ENCODE measurements around the gene A3GALT2. TPM values are rescaled to one million over a fixed set of nuclear protein-coding genes. Genes with fewer than 3 reads are reported as not detected.

The A3GALT2 gene
- total and polyA plus RNA-seq, 12 donors: 0.25 TPM; not detected in 11

- ATAC-seq (peak; percentile 35 to 79 (median 68)), DNase-seq (peak; percentile 42 to 59)
- intact Hi-C loops (cut with DNase I): no loop called here
- Histone ChIP-seq H3K36me3 (peaks cover 11 to 100% (median 92%) of the 10 kb centered on the region in 9 donors), H3K27me3 (no peaks in the 10 kb centered on the region), H3K27ac (peak overlapping the region in 7 of 10 donors; percentile 6 to 81 (median 39)), H3K4me1 (peaks cover 12 to 84% (median 61%) of the 10 kb centered on the region in 9 donors), H3K9me3 (no peaks in the 10 kb centered on the region), H3K4me3 (no peak overlapping the region)
- TF ChIP-seq CTCF (IDR thresholded peaks at IDR 0.05): no peak
- 32 to 38% methylated on average over 9 of the region's 9 CpGs for WGBS, 2 donors
These were observed 6.9 kb upstream of the A3GALT2 start for GRCh38 chr1:33327587-33328325.

- WGBS, 2 donors: 81 to 90% methylated on average over 9 of the region's 9 CpGs
- Histone ChIP-seq H3K4me1 (peaks cover 5 to 74% (median 52%) of the 10 kb centered on the region in 9 donors), H3K36me3 (peaks cover 11 to 100% (median 92%) of the 10 kb centered on the region in 9 donors), H3K4me3 (no peak overlapping the region), H3K27ac (peak overlapping the region in 4 of 10 donors; percentile 4 to 81 (median 48)), H3K27me3 (no peaks in the 10 kb centered on the region), H3K9me3 (no peaks in the 10 kb centered on the region)
- intact Hi-C loops (cut with DNase I): no loop called here
- no peak for ATAC-seq
- DNase-seq: no peak
- no peak for TF ChIP-seq CTCF (IDR thresholded peaks at IDR 0.05)
These were observed 5.9 kb upstream of the A3GALT2 start for GRCh38 chr1:33326785-33327184.

GRCh38 chr1:33324677-33325575 lies 4.0 kb upstream of the A3GALT2 start:
- H3K4me3 ChIP-seq: no peak overlapping the region
- ATAC-seq (no peak), DNase-seq (no peak)
- H3K27me3 ChIP-seq: no peaks in the 10 kb centered on the region
- WGBS, 2 donors: 65 to 71% methylated on average over 22 of the region's 22 CpGs
- intact Hi-C loops (cut with DNase I): no loop called here
- H3K9me3 ChIP-seq: no peaks in the 10 kb centered on the region
- H3K27ac ChIP-seq: peak overlapping the region in 6 of 10 donors; percentile 3 to 81 (median 12)
- H3K36me3 ChIP-seq: peaks cover 11 to 90% (median 75%) of the 10 kb centered on the region in 9 donors
- peaks cover 5 to 62% (median 42%) of the 10 kb centered on the region in 9 donors for H3K4me1 ChIP-seq
- no peak for TF ChIP-seq CTCF (IDR thresholded peaks at IDR 0.05)
